GM21367 (cell line): ENCODE results near the gene MTFMT.
A peak's percentile ranks its signal among the peaks of the same experiment; 100 is the strongest.
"Not testable (repeated sequence)": the region's sequence is repeated elsewhere in the genome, so short reads cannot be mapped to it uniquely, and the experiment has no call there.

Experiments used
- ATAC-seq: cut with Tn5 transposase; IDR thresholded peaks from one replicate; pipeline ENCODE4 v1.9.1; 2021; ENCODE audit not compliant: unreplicated experiment

Gene MTFMT

DNA sequence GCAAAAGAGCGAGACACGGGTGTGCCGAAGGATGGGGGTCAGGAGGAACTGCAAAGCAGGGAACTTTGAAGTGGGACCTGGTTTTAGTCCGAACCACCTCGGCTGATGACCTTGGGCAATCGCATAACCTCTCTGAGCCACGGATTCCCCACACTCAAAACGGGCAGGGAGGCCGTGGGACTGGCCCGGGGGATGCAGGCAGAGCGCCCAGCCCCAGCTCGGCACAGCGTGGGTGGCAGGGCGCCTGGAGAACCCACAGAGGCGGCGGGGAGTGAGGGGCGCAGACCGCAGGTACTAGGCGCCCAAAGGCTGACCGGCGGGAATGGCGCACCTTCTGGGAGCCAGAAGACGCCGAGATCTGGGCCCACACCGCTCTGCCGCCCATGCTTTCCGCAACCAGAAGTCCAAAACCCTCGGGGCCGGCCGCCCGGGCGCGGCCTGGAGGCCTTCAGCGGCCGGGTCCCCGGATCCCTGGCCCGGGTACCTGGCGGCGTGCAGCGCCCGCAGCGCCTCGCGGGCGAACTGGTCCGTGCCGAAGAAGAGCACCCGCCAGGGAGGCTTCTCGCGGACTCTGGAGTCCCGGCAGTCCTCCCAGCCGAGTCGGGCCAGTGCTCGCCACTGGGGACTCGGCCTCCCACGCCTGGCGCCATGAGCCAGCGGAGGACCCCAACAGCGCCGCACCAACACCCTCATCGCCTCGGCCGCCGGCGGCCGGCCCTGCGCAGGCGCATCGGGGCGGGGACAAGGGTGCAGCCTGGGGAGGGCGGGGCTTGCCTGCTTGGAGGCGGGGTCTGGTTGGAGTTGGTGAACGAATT is at the start of gene MTFMT:
Gene MTFMT, minus strand, starts transcription at position 719 of the 815 bp plus-strand sequence. Its CDS starts 26 bp downstream, at position 693.
- peak; percentile 58 for ATAC-seq

DNA sequence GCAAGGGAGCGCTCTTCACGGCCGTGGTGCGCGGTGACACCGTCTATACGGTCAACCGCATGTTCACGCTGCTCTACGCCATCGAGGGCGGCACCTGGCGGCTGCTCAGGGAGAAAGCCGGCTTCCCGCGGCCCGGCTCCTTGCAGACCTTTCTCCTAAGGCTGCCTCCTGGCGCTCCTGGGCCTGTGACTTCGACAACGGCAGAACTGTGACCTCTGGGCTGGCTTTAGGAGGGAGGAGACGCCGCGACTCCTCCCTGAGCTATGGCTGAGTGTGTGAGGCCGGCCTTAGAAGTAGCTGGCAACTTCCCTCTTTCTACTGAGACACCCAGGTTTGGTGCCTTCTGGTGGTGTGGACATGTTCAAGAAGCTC is 48.5 kb upstream of the MTFMT start:
- no peak for ATAC-seq

DNA sequence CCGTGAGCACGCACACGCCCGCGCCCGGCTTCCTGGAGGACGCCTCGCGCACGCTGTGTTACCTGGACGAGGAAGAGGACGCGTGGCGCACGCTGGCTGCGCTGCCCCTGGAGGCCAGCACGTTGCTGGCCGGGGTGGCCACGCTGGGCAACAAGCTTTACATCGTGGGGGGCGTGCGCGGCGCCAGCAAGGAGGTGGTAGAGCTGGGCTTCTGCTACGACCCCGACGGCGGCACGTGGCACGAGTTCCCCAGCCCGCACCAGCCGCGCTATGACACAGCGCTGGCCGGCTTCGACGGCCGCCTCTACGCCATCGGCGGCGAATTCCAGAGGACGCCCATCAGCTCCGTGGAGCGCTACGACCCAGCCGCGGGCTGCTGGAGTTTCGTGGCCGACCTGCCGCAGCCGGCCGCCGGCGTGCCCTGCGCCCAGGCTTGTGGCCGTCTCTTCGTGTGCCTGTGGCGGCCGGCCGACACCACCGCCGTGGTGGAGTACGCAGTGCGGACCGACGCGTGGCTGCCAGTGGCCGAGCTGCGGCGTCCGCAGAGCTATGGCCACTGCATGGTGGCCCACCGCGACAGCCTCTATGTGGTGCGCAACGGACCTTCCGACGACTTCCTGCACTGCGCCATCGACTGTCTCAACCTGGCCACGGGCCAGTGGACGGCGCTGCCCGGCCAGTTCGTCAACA is 48.0 kb upstream of the MTFMT start:
- ATAC-seq = no peak

DNA sequence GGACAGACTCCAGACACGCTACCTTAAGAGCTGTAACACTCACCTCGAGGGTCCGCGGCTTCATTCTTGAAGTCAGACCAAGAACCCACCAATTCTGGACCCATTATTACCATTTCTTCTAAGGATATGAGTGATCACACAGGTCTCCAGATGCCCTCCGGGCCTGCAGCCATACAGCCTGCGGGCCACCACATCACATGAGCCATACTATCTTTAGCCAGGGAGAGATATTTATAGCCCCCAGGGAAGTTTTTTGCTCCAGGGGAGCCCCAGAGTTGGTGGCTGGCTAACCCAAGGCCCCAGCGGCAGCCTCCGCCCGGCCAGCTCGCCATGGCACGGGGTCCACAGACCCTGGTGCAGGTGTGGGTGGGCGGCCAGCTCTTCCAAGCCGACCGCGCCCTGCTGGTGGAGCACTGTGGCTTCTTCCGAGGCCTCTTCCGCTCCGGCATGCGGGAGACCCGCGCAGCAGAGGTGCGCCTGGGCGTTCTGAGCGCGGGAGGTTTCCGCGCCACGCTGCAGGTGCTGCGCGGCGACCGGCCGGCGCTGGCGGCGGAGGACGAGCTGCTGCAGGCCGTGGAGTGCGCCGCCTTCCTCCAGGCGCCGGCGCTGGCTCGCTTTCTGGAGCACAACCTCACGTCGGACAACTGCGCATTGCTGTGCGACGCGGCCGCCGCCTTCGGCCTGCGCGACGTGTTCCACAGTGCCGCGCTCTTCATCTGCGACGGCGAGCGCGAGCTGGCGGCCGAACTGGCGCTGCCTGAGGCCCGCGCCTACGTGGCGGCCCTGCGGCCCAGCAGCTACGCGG is 47.2 kb upstream of the MTFMT start, which contains the start of gene KBTBD13:
Gene KBTBD13, plus strand, starts transcription at position 261 of the 805 bp plus-strand sequence. Its CDS starts 70 bp downstream, at position 331.
- no peak for ATAC-seq

DNA sequence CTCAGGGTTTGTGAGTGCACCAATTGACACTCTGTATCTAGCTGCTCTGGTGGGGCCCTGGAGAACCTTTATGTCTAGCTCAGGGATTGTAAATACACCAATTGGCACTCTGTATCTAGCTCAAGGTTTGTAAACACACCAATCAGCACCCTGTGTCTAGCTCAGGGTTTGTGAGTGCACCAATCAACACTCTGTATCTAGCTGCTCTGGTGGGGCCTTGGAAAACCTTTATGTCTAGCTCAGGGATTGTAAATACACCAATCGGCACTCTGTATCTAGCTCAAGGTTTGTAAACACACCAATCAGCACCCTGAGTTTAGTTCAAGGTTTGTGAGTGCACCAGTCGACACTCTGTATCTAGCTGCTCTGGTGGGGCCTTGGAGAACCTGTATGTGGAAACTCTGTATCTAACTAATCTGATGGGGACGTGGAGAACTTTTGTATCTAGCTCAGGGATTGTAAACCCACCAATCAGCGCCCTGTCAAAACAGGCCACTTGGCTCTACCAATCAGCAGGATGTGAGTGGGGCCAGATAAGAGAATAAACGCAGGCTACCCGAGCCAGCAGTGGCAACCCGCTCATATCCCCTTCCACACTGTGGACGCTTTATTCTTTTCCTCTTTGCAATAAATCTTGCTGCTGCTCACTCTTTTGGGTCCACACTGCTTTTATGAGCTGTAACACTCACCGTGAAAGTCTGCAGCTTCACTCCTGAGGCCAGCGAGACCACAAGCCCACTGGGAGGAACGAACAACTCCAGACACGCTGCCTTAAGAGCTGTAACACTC is 46.4 kb upstream of the MTFMT start:
- not testable (repeated sequence) for ATAC-seq

DNA sequence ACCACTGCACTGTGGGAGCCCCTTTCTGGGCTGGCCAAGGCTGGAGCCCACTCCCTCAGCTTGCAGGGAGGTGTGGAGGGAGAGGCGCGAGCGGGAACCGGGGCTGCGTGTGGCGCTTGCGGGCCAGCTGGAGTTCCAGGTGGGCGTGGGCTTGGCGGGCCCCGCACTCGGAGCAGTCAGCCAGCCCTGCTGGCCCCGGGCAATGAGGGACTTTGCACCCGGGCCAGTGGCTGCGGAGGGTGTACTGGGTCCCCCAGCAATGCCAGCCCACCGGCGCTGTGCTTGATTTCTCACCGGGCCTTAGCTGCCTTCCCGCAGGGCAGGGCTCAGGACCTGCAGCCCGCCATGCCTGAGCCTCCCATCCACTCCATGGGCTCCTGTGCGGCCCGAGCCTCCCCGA is 45.5 kb upstream of the MTFMT start:
- not testable (repeated sequence) for ATAC-seq

DNA sequence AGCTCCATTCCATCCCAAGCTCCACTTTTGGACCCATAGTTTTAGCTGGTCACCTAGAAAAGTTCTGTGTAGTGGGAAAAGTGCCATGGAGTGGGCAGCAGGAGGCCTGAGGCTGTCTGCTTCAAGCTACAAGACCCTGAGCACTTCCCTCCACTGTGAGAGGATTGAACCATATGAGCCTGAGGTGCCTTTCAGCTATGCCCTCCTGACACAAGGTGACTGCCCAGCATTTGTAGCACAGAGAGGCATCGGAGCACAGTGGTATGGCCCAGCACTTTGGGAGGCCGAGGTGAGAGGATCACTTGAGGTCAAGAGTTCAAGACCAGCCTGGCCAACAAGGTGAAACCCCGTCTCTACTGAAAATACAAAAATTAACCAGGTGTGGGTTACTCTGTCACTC is 43.2 kb upstream of the MTFMT start:
- ATAC-seq = no peak

DNA sequence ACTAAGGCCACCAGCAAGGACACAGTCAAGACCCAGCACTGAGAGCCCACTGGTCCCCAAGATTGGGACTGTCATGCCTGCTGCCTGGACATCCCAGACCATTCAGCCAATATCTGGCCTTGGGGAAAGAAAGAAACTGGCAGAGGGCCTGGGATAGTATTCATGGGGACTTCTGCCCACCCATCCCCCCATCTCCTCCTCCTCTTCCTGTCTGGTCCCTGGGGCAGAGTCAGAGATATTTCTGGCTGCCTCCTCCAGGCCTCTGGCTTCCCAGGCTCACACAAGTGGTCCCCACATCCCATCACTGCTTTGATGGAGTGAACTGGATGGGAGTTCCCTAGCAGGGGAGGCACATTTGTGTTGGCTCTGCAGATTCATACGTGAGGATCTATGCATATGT is 42.6 kb upstream of the MTFMT start:
- no peak for ATAC-seq

DNA sequence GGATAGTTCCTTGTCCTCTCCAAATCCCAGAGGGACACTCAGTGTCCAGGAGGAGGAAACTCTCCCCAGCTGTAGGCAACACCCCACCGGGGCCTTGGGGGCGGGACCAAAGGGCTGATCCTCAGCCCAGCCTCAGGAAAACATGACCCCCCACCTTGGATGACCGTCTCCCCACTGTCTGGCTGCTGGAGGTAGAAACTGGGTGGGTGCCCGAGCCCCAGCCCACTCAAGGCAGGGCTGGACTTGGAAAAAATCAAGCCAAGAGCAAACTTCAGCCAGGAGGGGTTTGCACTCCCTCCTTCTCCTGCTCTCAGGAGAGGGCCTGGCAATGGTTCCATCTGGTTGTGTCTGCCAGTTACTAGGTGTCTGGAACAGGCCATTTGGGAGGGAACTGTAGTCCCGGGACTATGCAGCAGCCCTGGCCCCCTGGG is 42.0 kb upstream of the MTFMT start:
- ATAC-seq = no peak

DNA sequence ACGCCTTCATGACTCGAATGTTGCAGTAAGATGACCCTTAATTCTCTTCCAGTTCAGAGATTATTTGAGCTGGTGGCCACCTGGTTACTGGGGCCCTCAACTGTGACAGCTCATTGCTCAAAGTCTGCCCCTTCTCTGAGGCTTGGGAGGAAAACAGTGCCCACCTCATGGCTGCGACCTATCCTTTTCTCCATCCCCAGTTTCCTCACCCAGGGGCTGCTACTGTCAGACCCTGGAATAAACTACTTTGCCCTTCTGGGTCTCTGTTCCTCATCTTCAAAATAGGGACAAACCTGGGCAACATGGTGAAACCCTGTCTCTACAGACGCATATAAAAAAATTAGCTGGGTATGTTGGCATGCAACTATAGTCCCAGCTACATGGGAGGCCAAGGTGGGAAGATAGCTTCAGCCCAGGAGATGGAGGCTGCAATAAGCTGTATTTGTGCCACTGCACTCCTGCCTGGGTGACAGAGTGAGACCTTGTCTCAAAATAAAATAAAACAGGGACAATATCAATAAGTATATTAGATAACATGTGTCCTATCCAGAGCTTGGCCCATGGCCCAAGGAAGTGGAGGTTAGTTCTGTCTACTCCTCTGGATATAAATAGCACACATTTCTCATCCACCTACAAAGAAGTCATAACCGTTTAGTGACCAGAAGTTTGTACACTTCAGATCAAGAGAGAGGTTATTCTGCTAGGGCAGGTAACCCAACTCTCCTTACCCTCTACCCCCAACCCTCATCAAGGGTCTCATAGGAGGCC is 40.5 kb upstream of the MTFMT start:
- no peak for ATAC-seq

DNA sequence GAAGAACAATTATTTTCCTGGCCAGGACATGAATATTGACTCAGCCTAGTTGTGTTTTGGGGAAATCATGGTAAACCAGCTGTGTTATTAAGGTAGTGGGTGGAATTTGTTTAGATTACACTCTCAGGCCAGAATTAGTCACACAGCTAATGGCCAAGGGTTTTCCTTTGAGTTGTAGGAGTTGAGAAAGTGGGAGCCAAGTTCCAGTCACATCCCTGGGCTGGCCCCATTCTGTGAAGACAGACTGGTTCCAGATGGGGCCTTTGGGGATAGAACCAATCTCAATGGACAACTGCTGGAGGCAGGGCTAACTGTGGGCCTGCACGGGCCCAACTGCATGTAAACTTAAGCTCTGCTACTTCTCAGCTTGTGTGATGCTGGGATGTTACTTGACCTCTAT is 39.7 kb upstream of the MTFMT start:
- ATAC-seq = no peak

DNA sequence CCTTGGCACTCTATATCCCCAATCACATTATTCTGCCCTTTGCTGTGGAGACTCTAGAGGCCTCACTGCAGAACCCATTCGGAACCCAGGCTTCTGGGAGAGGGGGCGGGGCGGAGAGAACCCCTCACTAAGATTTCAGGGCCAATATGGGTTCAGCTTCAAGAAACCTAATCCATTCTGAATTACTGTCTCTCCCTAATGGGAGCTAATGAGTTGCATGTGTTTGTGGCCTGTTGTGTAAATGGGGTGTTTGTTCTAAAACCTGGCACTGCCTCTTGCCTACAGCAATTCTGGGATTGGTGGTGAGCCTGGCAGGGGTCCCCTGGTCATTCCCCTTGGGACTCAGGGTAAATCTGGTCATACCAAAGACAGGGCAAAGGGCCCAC is 39.0 kb upstream of the MTFMT start:
- no peak for ATAC-seq

DNA sequence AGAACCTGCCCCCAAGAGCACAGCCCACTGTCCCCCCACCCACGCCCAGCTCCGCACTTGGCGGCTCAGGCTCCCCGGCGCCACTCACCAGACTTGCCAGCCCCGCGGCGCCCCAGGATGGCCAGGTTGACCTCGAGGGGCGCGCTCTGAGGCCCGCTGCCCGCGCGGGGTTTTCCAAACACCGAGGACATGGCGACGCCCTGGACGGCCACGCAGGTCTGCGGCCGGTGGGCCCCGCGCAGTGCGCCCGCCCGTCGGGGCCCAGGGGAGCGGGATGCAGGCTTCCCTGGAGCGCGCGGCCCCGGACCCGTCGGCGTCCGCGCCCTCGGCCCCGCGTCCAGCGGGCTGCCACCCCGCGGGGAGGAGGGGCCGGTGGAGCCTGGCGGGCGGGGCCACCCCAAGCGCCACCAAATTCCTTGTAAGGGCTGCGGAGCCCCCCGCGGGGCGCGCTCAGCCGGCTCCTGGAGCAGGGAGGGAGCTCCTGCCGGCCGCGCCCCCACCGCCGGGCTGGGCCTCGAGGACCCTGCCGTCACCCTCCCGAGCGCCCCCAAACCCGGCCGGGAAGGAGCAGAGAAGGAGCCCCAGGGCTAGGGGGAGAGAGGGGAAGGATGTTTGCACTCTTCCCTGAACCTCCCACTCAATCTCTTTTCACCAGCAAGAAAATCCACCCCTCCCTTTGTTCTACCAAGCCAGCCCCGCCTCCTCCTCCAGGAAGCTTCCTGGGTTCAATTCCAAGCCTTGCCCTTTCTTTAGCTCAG is 38.4 kb upstream of the MTFMT start, which contains the start of gene RASL12:
Gene RASL12, minus strand, starts transcription at position 347 of the 758 bp plus-strand sequence. Its CDS starts 156 bp downstream, at position 191.
- no peak for ATAC-seq

DNA sequence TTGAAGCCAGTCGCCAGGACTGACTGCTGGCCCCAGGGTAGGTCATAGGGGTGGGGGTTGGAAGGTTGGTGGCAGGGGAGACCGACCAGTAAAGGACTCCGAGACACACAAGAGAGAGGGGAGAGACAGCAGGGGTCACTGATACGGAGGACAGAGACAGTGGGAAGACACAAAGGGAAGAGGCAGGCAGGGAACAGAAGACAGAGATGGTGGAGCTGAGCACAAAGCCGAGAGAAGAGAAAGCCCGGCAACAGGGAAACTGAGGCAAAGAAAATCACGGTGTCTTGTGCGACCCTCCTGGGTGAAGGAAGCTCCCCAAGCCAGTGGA is 37.8 kb upstream of the MTFMT start:
- no peak for ATAC-seq

DNA sequence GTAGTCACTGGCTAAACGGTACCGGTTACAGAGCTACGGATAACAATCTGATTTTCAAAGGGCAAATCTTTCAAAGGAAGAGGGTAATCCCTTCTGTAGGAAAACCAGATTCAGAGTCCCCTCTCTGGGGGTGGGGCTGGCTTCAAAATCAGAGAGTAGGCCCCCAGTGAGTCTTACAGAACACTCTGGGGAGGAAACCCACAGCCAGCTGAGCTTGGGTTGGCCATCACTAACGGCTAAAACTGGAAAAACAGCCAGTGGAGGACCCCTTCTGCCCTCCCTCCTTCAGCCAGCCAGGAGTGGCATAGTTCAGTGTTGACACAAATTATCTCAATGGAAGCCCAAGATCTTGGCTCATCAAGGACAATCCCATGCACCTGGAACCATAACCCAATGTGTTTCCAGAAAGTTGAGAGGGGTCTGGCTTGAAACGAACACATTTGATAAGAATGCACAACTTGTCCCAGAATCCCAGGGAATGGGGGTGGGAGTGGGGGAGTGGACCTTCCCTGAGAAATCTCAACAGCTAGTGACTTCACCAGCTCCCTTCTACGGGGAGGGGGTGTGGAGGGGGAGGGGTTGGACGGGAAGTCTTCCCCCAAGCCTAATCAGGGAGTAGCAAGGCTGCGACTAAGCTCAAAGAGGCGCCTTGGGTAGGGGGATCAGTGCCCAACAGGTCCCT is 37.3 kb upstream of the MTFMT start:
- ATAC-seq = no peak

DNA sequence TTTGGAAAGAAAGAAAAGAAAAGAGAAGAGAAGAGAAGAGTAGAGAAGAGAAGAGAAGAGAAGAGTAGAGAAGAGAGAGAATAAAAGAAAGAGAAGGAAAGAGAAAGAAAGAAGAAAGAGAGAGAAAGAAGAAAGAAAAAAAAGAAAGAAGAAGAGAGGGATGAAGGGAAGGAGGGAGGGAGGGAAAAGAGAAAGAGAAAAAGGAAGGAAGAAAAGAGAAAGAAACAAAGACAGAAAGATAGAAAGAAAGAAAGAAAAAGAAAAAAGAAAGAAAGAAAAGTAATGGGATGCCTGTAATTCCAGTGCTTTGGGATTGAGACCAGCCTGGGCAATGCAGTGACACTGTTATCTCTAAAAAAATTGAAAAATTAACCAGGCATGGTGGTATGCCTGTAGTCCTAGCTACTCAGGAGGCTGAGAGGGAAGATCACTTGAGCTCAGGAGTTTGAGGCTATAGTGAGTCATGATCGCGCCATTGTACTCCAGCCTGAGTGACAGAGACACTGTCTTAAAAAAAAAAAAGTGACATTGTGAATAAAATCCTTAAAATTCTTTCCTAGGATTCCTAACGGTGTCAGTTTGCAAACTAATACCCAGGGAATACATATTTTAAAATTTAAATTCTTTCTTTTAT is 36.7 kb upstream of the MTFMT start:
- no peak for ATAC-seq

DNA sequence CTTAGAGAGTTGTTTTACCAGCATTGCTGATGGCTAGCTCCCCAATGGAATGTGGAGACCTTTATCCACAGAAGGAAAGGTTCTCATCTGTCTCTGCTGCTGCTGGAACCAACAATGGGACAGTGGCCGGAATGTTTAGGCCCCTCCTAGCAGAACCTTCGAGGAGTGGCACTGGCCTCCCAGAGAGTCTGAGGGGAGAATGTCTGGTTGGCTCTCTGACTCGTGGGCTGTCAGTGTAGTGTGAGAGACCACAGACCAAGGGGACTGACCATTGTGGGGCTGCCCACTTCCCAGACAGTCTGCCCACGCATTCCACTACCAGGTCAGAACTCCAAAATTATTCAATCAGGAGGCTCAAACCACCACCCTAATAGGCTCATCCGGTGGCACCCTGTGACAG is 33.3 kb upstream of the MTFMT start:
- ATAC-seq = no peak

DNA sequence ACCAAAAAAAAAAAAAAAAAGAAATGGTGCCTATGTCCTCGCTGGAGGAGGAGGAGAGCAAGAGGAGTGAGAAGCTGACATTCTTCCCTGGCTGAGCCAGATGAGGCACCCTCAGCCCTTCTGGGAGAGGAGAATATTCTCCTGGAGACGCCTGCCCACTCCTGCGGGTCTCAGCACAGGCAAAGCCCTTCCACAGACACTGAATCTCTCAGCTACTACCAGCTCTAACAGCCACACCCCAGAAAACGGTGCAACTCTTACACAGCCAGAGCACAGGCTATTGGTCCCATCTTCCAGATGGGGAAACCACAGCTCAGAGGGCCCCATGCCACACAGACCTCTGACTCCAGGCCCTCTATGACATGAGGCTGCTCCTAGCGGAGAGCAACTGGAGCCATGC is 32.6 kb upstream of the MTFMT start:
- ATAC-seq = no peak
